Ecto neural progenitor cell (in vitro differentiated cells): ENCODE results near the gene FFAR1.
"Not testable (repeated sequence)": the region's sequence is repeated elsewhere in the genome, so short reads cannot be mapped to it uniquely, and the experiment has no call there.

Experiments used
- DNase-seq: peaks from one replicate; pipeline ENCODE4 v3.0.0-alpha.2; 2018; ENCODE audit warnings: low spot score

FFAR1 gene

GRCh38 chr19:35341565-35342225 is 6.0 kb upstream of the FFAR1 start:
- DNase-seq = no peak

DNA sequence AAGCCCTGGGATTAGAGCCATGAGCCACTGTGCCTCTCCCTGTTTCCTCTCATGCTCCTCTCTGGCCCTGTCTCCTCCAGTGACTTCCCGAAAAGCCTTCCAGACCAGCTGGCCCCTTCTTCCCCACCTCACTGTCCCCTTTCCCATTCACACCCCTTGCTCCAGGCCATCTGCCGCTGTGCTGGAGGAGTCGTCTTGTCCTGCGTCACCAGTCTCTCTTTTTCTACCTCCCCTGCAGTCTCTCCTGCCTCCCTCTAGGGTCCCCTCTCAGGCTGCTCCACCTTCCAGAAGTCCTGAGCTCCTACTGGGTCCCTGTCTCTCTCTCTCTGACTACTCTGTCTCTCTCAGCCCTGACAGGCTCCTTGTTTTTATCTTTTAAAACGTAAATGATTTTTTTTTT is 5.3 kb upstream of the FFAR1 start:
- no peak for DNase-seq

DNA sequence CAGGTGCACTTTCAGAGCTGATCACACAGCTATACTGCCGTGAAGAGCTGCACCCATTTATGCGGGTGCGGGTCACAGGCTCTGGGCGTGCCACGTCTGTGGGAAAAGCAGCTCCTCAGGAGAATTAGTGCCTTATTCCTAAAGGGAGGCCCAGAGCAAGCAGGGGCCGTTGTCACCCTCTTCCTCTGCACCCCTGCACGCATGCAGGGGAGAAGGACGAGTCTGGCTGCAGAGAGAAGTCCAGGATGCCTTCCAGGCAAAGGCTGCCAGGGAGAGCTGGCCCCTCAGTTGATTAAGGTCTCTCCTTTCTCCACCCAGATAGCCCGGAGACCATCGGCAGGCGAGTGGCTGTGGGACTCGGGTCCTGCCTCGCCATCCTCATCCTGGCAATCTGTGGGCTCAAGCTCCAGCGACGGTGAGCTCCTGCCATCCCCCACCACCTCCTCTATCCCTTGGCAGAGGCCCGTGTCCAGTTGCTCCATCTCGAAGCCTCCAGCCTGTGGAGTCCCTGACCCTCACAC is 3.1 kb upstream of the FFAR1 start:
- DNase-seq = no peak

- DNase-seq = peak; percentile 37
Measured at GRCh38 chr19:35345671-35346111, 2.0 kb upstream of the FFAR1 start.

- peak; percentile 37 for DNase-seq
Measured at GRCh38 chr19:35346193-35347052, 1.3 kb upstream of the FFAR1 start.

GRCh38 chr19:35347930-35348298 is 212 bp downstream of the FFAR1 start:
- DNase-seq = no peak

GRCh38 chr19:35348911-35349611 is 1.4 kb downstream of the FFAR1 start:
- peak; percentile 36 for DNase-seq

DNA sequence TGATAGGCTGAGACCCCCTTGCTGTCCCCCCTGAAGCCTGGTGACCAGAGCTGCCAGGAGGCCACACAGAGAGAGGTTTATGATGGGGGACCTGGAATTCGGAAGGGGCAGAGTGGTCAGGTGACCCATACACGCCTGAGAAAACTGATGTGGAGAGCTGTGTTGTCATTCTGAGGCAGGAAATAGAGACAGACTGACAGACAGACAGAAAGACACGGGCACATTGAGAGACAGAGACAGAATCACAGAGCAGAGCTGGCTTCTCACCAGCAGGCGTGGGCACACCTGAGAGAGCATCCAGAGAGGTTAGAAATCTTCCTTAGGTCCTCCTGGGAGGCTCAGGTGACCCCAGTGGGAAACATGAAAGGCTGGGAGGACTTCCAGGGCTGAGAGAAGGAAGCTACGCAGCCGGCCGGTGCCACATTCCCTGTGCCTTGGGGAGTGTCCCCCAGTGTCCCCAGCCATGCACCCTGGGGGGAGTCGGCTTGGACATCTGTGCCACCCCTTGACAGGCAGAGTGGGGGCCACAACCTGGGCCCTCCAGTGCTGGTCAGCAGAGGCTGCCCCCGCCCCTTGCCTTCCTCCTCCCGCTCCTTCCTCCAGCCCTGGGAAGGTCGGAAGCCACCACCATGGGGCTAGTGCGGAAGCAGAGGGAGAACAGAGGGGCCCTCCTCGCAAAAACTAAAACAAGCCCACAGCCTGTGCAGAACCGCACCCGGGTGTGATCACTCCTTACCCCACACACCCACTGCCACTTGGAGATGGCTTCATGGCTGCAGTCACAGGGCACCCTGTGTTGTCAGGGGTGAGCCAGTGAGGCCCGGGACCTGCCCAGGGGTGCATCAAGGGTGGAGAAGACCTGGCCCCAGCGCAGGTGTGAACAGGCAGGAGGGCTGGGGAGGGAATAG is 2.2 kb downstream of the FFAR1 start:
- DNase-seq = peak; percentile 29

GRCh38 chr19:35350591-35350990 is 2.9 kb downstream of the FFAR1 start:
- peak; percentile 38 for DNase-seq

- DNase-seq = peak; percentile 36
Measured at GRCh38 chr19:35351411-35352176, 3.9 kb downstream of the FFAR1 start.

- DNase-seq = peak; percentile 43
Measured at GRCh38 chr19:35352177-35352447, 4.4 kb downstream of the FFAR1 start.

GRCh38 chr19:35352448-35353304 is 5.0 kb downstream of the FFAR1 start:
- peak; percentile 80 for DNase-seq

- DNase-seq = peak; percentile 10
Measured at GRCh38 chr19:35353635-35354034, 5.9 kb downstream of the FFAR1 start.

GRCh38 chr19:35354898-35355297 is 7.2 kb downstream of the FFAR1 start:
- no peak for DNase-seq

DNA sequence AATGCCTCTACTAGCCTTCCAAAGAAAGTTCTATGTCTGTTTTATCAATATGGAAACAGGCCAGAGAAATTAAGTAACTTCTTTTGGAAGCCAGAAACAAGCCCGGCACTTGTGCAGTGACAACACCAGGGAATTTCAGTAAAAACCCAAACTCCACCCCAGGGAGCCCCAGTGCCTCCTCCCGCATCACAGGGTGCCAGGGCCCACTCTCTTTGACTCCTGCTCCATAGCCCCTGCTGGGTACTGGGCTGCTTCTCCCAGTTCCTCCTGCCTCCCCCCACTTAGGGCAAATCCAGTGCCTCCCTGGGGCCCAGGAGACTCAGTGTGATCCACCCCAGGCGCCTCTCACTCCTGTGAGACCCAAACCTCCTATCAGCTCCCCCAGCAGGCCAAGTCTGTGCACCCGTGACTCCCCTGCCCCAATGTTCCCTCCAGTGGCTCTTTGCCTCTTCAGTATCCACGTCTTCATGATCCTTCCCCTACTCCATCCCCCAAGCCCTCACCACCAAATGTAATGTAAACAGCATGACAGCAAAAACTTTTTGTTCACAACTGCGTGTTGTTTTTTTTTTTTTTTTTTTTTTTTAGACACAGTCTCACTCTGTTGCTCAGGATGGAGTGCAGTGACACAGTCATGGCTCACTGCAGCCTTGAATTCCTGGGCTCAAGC is 8.2 kb downstream of the FFAR1 start:
- DNase-seq = no peak

DNA sequence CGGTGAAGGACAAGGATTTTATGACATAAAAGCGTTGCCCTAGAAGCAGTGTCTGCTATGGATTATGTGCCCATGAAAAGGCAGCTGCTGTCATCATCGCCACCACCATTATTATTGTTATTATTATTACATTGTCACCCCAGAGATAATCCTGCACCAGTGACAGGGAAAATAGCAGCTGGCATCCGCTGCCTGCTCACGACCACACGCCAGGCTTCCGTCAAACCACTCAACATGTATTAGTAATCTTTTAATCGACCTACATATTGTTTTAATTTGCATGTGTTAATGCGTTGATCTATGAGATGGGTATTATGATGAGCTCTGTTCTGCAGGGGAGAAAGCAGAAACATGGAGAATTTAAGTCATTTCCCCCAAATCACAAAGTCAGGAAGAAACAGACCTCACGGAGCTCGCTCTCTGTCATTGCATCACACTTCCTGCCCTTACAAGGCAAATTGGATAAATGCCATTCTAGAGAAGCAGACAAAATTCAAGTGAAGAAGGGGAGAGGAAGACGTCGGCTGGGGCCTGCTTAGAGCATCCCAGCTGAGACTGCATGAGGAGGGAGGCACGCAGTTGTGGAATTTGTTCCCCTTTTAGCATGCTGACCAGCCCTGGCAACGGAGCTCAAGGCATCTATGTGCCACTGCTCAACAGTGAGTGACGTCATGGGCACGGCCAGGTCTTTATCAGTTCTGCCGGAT is 10.3 kb downstream of the FFAR1 start, which contains the start of gene FFAR3:
Gene FFAR3, plus strand, starts transcription at position 594 of the 707 bp plus-strand sequence. CDS start 431 bp downstream, outside the sequence.
- DNase-seq = no peak

- not testable (repeated sequence) for DNase-seq
Measured at GRCh38 chr19:35358834-35359233, 11.1 kb downstream of the FFAR1 start.

DNA sequence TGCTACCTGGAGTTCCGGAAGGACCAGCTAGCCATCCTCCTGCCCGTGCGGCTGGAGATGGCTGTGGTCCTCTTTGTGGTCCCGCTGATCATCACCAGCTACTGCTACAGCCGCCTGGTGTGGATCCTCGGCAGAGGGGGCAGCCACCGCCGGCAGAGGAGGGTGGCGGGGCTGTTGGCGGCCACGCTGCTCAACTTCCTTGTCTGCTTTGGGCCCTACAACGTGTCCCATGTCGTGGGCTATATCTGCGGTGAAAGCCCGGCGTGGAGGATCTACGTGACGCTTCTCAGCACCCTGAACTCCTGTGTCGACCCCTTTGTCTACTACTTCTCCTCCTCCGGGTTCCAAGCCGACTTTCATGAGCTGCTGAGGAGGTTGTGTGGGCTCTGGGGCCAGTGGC is 11.7 kb downstream of the FFAR1 start:
- DNase-seq = peak; percentile 5

GRCh38 chr19:35360081-35360480 is 12.4 kb downstream of the FFAR1 start:
- not testable (repeated sequence) for DNase-seq
